IMR-90 (cell line): ENCODE measurements around the gene PLEKHJ1. TPM values are rescaled to one million over a fixed set of nuclear protein-coding genes. Genes with fewer than 3 reads are reported as not detected.

Experiments used
- ATAC-seq: fragments of 200-7000 bp; cut with Tn5 transposase; 2 replicates; pipeline ENCODE4 v1.9.1; 2020; ENCODE audit warnings: low read depth, mild to moderate bottlenecking, moderate library complexity
- BruUV-seq: library from RNA; stranded (reverse); fragments of 400-500 nt; replicated peaks from 2 replicates; lab custom pipeline; 2021; lab: Mats Ljungman, UMichigan
- CTCF ChIA-PET: fragments of 300-600 bp; formaldehyde crosslinking; extraction: SDS; loops from one replicate; lab custom pipeline; 2021; ENCODE audit warnings: antibody characterized with exemption; lab: Yijun Ruan, JAX
- POLR2A ChIA-PET: fragments of 300-600 bp; sonication (Branson Sonifier 250); formaldehyde crosslinking; loops from one replicate; lab custom pipeline; 2022; ENCODE audit warnings: antibody characterized with exemption; ENCODE audit not compliant: unreplicated experiment; lab: Charles Lee
- DNase-seq: peaks from one replicate; pipeline ENCODE4 v3.0.0; 2013
- H2AFZ ChIP-seq: replicated peaks from 2 replicates; pipeline ENCODE3; 2013; ENCODE audit warnings: low read length, mild to moderate bottlenecking; ENCODE audit not compliant: poor library complexity
- H2AK5ac ChIP-seq: 2 replicates; pipeline ENCODE4 v1.6.1; 2013; ENCODE audit warnings: low read depth, low read length, inconsistent platforms
- H2AK9ac ChIP-seq: replicated peaks from 2 replicates; pipeline ENCODE3; 2013; ENCODE audit warnings: mild to moderate bottlenecking, low read depth, low read length, moderate library complexity; ENCODE audit not compliant: poor library complexity
- H2BK120ac ChIP-seq: 2 replicates; pipeline ENCODE4 v1.6.1; 2013; ENCODE audit warnings: low read depth, low read length, inconsistent platforms
- H2BK15ac ChIP-seq: 3 replicates; pipeline ENCODE4 v1.6.1; 2013; ENCODE audit warnings: low read depth, low read length, inconsistent platforms
- H2BK20ac ChIP-seq: 2 replicates; pipeline ENCODE4 v1.6.1; 2013; ENCODE audit warnings: low read depth, mild to moderate bottlenecking, inconsistent platforms, low read length, moderate library complexity
- H2BK5ac ChIP-seq: 2 replicates; pipeline ENCODE4 v1.6.1; 2013; ENCODE audit warnings: mild to moderate bottlenecking, low read depth, low read length, inconsistent platforms; ENCODE audit not compliant: poor library complexity, severe bottlenecking
- H3K14ac ChIP-seq: replicated peaks from 2 replicates; pipeline ENCODE4 v1.6.1; 2013; ENCODE audit warnings: low read depth, low read length, inconsistent platforms
- H3K18ac ChIP-seq: 2 replicates; pipeline ENCODE4 v1.6.1; 2013; ENCODE audit warnings: low read depth, low read length, control low read depth
- H3K23ac ChIP-seq: 2 replicates; pipeline ENCODE4 v1.6.1; 2013; ENCODE audit warnings: low read depth, low read length, inconsistent platforms
- H3K27ac ChIP-seq: 2 replicates; pipeline ENCODE4 v1.5.1; 2013; ENCODE audit warnings: mild to moderate bottlenecking, control low read depth, low read length; ENCODE audit not compliant: insufficient read depth
- H3K27me3 ChIP-seq: 2 replicates; pipeline ENCODE4 v1.6.1; 2013; ENCODE audit warnings: low read length; ENCODE audit not compliant: control insufficient read depth, insufficient read depth
- H3K36me3 ChIP-seq: 2 replicates; pipeline ENCODE4 v1.6.1; 2013; ENCODE audit warnings: low read length, mixed read lengths; ENCODE audit not compliant: control insufficient read depth, insufficient read depth
- H3K4ac ChIP-seq: 2 replicates; pipeline ENCODE4 v1.6.1; 2013; ENCODE audit warnings: low read depth, low read length, inconsistent platforms
- H3K4me1 ChIP-seq: 2 replicates; pipeline ENCODE4 v1.6.1; 2013; ENCODE audit warnings: low read length, mixed read lengths; ENCODE audit not compliant: control insufficient read depth, insufficient read depth
- H3K4me2 ChIP-seq: 2 replicates; pipeline ENCODE4 v1.6.1; 2013; ENCODE audit warnings: low read depth, mild to moderate bottlenecking, control low read depth, low read length, moderate library complexity
- H3K4me3 ChIP-seq: 2 replicates; pipeline ENCODE4 v1.5.1; 2013; ENCODE audit warnings: low read depth, mild to moderate bottlenecking, control low read depth, low read length, moderate library complexity; ENCODE audit not compliant: insufficient read depth
- H3K56ac ChIP-seq: 2 replicates; pipeline ENCODE4 v1.6.1; 2013; ENCODE audit warnings: low read length, inconsistent platforms; ENCODE audit not compliant: insufficient read depth; ENCODE audit errors: extremely low read depth
- H3K79me1 ChIP-seq, 2 experiments: 2 replicates each; pipeline ENCODE4 v1.6.1; 2013; ENCODE audit warnings: low read length in 2 of 2, inconsistent platforms in 1 of 2, low read depth in 1 of 2
- H3K9ac ChIP-seq: 2 replicates; pipeline ENCODE4 v1.6.1; 2013; ENCODE audit warnings: low read depth, low read length, control low read depth
- H3K9me1 ChIP-seq: 2 replicates; pipeline ENCODE4 v1.6.1; 2013; ENCODE audit warnings: low read length, inconsistent platforms; ENCODE audit not compliant: insufficient read depth
- H3K9me3 ChIP-seq: 2 replicates; pipeline ENCODE4 v1.6.1; 2013; ENCODE audit warnings: low read length; ENCODE audit not compliant: control insufficient read depth, insufficient read depth
- H4K20me1 ChIP-seq: 2 replicates; pipeline ENCODE4 v1.6.1; 2013; ENCODE audit warnings: low read length, inconsistent platforms; ENCODE audit not compliant: insufficient read depth
- H4K5ac ChIP-seq: 2 replicates; pipeline ENCODE4 v1.6.1; 2013; ENCODE audit warnings: mild to moderate bottlenecking, low read depth, low read length, control low read depth
- H4K8ac ChIP-seq, 2 experiments: 2 replicates each; pipeline ENCODE4 v1.6.1; 2013; ENCODE audit warnings: low read depth in 2 of 2, low read length in 2 of 2, control low read depth in 1 of 2, inconsistent platforms in 1 of 2
- H4K91ac ChIP-seq: 2 replicates; pipeline ENCODE4 v1.6.1; 2013; ENCODE audit warnings: low read depth, low read length, inconsistent platforms; ENCODE audit not compliant: insufficient read depth
- BHLHE40 ChIP-seq: fragments of 150-350 bp; IDR thresholded peaks from 2 replicates; pipeline ENCODE4 v1.6.1; 2016; ENCODE audit warnings: mild to moderate bottlenecking, low read depth, low read length
- CTCF ChIP-seq: conservative IDR thresholded peaks from 2 replicates; pipeline ENCODE4 v1.5.1; 2012; ENCODE audit warnings: mild to moderate bottlenecking, low read depth, low read length, improper control_type of control experiment
- MAZ ChIP-seq: IDR thresholded peaks from 2 replicates; pipeline ENCODE4 v1.6.1; 2012; ENCODE audit warnings: low read depth, mild to moderate bottlenecking, low read length, improper control_type of control experiment, moderate library complexity, borderline replicate concordance
- MXI1 ChIP-seq: IDR thresholded peaks from 2 replicates; pipeline ENCODE4 v1.6.1; 2012; ENCODE audit warnings: low read depth, mild to moderate bottlenecking, low read length, moderate library complexity, borderline replicate concordance
- RAD21 ChIP-seq: IDR thresholded peaks from 2 replicates; pipeline ENCODE4 v1.6.1; 2012; ENCODE audit warnings: low read length, improper control_type of control experiment
- RFX5 ChIP-seq: IDR thresholded peaks from 2 replicates; pipeline ENCODE4 v1.8.0; 2012; ENCODE audit warnings: low read depth, mild to moderate bottlenecking, low read length, moderate library complexity
- SMC3 ChIP-seq: fragments of 150-350 bp; IDR thresholded peaks from 2 replicates; pipeline ENCODE4 v1.6.1; 2016; ENCODE audit warnings: low read depth, mild to moderate bottlenecking, antibody characterized with exemption, low read length, moderate library complexity
- USF2 ChIP-seq: fragments of 150-350 bp; IDR thresholded peaks from 2 replicates; pipeline ENCODE4 v1.6.1; 2017; ENCODE audit warnings: mild to moderate bottlenecking, antibody characterized with exemption, low read length, low read depth
- WGBS, 2 experiments: methylation state at CpG; one replicate each; pipeline versions ENCODE4 v1.1.5 to v1.1.7; 2013; ENCODE audit warnings: missing lambda C conversion rate in 2 of 2; ENCODE audit not compliant: insufficient read length in 1 of 2; ENCODE audit errors: extremely low coverage in 2 of 2; 5-methylcytosine and 5-hydroxymethylcytosine counted together
- dilution Hi-C: fragments of 300-500 bp; cut with HindIII; formaldehyde crosslinking; loops from one replicate; pipeline ENCODE4 v1.14.3; 2018; ENCODE audit warnings: low sequenced_read_pairs; ENCODE audit not compliant: unreplicated experiment
- in situ Hi-C: fragments of 300-500 bp; cut with MboI; formaldehyde crosslinking; loops from 3 replicates; pipeline ENCODE4 v1.14.3; 2019; ENCODE audit warnings: low sequenced_read_pairs, inconsistent platforms, mixed read lengths
- intact Hi-C: fragments of 100-400 bp; cut with micrococcal nuclease; formaldehyde crosslinking; loops from 2 replicates; pipeline ENCODE4 v1.10.0; 2022
- polyA plus RNA-seq, 3 experiments: library from polyadenylated mRNA; depleted of rRNA; stranded (reverse); fragments of >200 nt; gene quantifications; 2 replicates each; pipeline ENCODE4 v1.2.3, GENCODE V29; 2012; ENCODE audit warnings: low replicate concordance in 1 of 3
- total RNA-seq: library from RNA; depleted of rRNA; stranded (reverse); fragments of >200 nt; gene quantifications from 2 replicates; pipeline ENCODE4 v1.2.3, GENCODE V29; 2012

Gene PLEKHJ1
- total and polyA plus RNA-seq, 2 of the 4 experiments (the other 2 are of a cell fraction): 31.7 to 62.8 TPM

DNA sequence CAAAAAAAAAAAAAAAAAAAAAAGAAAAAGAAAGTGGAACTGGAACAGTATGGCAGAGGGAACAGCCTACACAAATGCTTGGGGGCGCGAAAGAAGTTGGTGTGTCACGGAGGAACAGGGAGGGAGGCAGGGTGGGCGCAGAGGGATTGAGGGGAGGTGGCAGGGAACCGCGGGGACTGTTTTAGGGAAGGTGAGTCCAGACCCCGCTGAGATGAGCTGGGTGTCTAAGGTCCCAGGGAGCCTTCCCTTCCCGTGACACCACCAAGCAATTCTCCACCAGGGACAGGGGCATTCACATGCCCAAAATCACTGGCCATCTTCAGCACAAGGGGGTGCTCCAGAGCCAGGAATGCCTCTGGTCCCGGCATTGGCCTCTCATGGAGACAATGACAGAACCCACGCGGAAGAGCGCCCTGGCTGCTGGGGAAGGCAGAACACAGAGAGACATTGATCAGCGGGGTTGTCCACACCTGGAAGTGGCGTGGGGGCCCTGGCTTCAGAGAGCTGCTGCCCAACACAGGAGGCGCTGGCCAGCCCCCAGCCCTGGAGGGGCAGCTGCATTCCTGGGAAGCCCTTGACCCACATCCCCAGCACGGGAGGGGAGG lies 38.9 kb upstream of the PLEKHJ1 start:
- dilution Hi-C loops: no loop called here
- CTCF ChIA-PET: interaction anchor here (0.6 kb wide), 1 partner anchor 28 kb away, joined by 5 read pairs; no protein-coding TSS in a partner anchor
- POLR2A ChIA-PET: interaction anchor here (0.5 to 0.6 kb wide), 2 partner anchors 337 to 644 kb away, joined by 3 to 4 read pairs; no protein-coding TSS in a partner anchor
- Histone ChIP-seq H3K9me1 (no peaks in the 10 kb centered on the region; the same call in 1 of the 2 replicates), H3K27ac (no peak overlapping the region), H3K56ac (no peak overlapping the region), H3K4me2 (no peak overlapping the region), H3K36me3 (peaks cover 34% of the 10 kb centered on the region), H3K9me3 (no peaks in the 10 kb centered on the region), H2AK9ac (peak overlapping the region; percentile 76), H3K4me3 (no peak overlapping the region), H3K4me1 (peaks cover 14% of the 10 kb centered on the region), H2AFZ (peak overlapping the region; percentile 68), H2BK120ac (no peak overlapping the region), H3K23ac (no peak overlapping the region; the same call in 1 of the 2 replicates), H3K4ac (no peak overlapping the region), H2BK5ac (no peak overlapping the region), H3K14ac (no peak overlapping the region), H4K5ac (no peak overlapping the region), H4K8ac (no peak overlapping the region; a peak in 1 of 4 replicates), H3K9ac (no peak overlapping the region), H3K27me3 (no peaks in the 10 kb centered on the region), H2BK20ac (no peak overlapping the region), H2AK5ac (no peak overlapping the region), H4K91ac (no peak overlapping the region), H3K79me1 (peaks cover 7 to 42% of the 10 kb centered on the region in 2 experiments), H4K20me1 (peaks cover 71% of the 10 kb centered on the region), H3K18ac (no peak overlapping the region), H2BK15ac (no peak overlapping the region)
- ATAC-seq: peak; percentile 18
- peak; percentile 65 for TF ChIP-seq CTCF
- TF ChIP-seq RAD21: peak; percentile 75
- no peak for TF ChIP-seq RFX5
- TF ChIP-seq MAZ: no peak
- TF ChIP-seq MXI1: peak; percentile 56; the same call in 1 of the 2 replicates
- TF ChIP-seq USF2: no peak
- TF ChIP-seq BHLHE40: no peak
- TF ChIP-seq SMC3: peak; percentile 64
- peak; percentile 64 for DNase-seq
- in situ Hi-C loops: loop anchor here (10.0 kb wide), 1 partner anchor 340 kb away; no protein-coding TSS in a partner anchor
- no TSS peak for BruUV-seq
- WGBS, 2 experiments: 61% methylated on average over 9 of the region's 16 CpGs; no CpG with 5 or more reads in 1 of the 2 experiments
- intact Hi-C loops: loop anchor here (1.0 to 5.0 kb wide), 2 partner anchors 116 to 118 kb away; no protein-coding TSS in a partner anchor
